Rectal smooth muscle tissue (tissue), 1 donor: ENCODE results near the gene ZNF501.

ENCODE experiments used
- H3K27ac ChIP-seq: one replicate; pipeline ENCODE4 v1.7.0; 2013; ENCODE audit warnings: low read depth, low read length, inconsistent platforms
- H3K27me3 ChIP-seq: one replicate; pipeline ENCODE4 v1.7.0; 2013; ENCODE audit warnings: low read length; ENCODE audit not compliant: control insufficient read depth, insufficient read depth
- H3K36me3 ChIP-seq: one replicate; pipeline ENCODE4 v1.7.0; 2013; ENCODE audit warnings: low read length; ENCODE audit not compliant: control insufficient read depth, insufficient read depth
- H3K4me1 ChIP-seq: one replicate; pipeline ENCODE4 v1.7.0; 2013; ENCODE audit warnings: low read length; ENCODE audit not compliant: control insufficient read depth, insufficient read depth
- H3K4me3 ChIP-seq: one replicate; pipeline ENCODE4 v1.7.0; 2013; ENCODE audit warnings: low read length
- H3K9ac ChIP-seq: one replicate; pipeline ENCODE4 v1.7.0; 2013; ENCODE audit warnings: low read length

ZNF501 gene

GRCh38 chr3:44729384-44729910 lies at the start of gene ZNF501:
TSS of gene ZNF501 (plus strand) at chr3:44729635. CDS start at chr3:44734422, 4,787 bp downstream.
- H3K36me3 ChIP-seq, result peaks cover 4% of the 10 kb centered on the region
- no peaks in the 10 kb centered on the region for H3K27me3 ChIP-seq
- peak within 1 kb of the TSS; percentile 80 for H3K9ac ChIP-seq
- H3K4me3 ChIP-seq, result peak within 1 kb of the TSS; percentile 94
- H3K27ac ChIP-seq, result peak within 1 kb of the TSS; percentile 52
- no peaks in the 10 kb centered on the region for H3K4me1 ChIP-seq

- Histone ChIP-seq H3K4me1 (no peaks in the 10 kb centered on the region), H3K36me3 (peaks cover 3% of the 10 kb centered on the region), H3K4me3 (no peak overlapping the region), H3K27me3 (no peaks in the 10 kb centered on the region), H3K27ac (no peak overlapping the region), H3K9ac (no peak overlapping the region)
These were observed 48.4 kb upstream of the ZNF501 start for GRCh38 chr3:44680921-44681455.

- no peak overlapping the region for H3K4me3 ChIP-seq
- H3K9ac ChIP-seq, result no peak overlapping the region
- no peaks in the 10 kb centered on the region for H3K27me3 ChIP-seq
- H3K36me3 ChIP-seq, result peaks cover 3% of the 10 kb centered on the region
- no peak overlapping the region for H3K27ac ChIP-seq
- H3K4me1 ChIP-seq, result no peaks in the 10 kb centered on the region
These were observed 47.1 kb upstream of the ZNF501 start for GRCh38 chr3:44682182-44682896.

GRCh38 chr3:44685128-44685800 lies 44.2 kb upstream of the ZNF501 start:
- H3K4me1 ChIP-seq, result no peaks in the 10 kb centered on the region
- H3K27me3 ChIP-seq, result no peaks in the 10 kb centered on the region
- no peak overlapping the region for H3K27ac ChIP-seq
- no peak overlapping the region for H3K9ac ChIP-seq
- H3K4me3 ChIP-seq, result peak overlapping the region; percentile 70
- H3K36me3 ChIP-seq, result peaks cover 3% of the 10 kb centered on the region

GRCh38 chr3:44687898-44688297 lies 41.5 kb upstream of the ZNF501 start:
- H3K36me3 ChIP-seq, result peaks cover 3% of the 10 kb centered on the region
- H3K27ac ChIP-seq, result no peak overlapping the region
- H3K4me1 ChIP-seq, result no peaks in the 10 kb centered on the region
- no peaks in the 10 kb centered on the region for H3K27me3 ChIP-seq
- H3K4me3 ChIP-seq, result no peak overlapping the region
- H3K9ac ChIP-seq, result no peak overlapping the region

- Histone ChIP-seq H3K4me1 (no peaks in the 10 kb centered on the region), H3K9ac (peak within 1 kb of the TSS; percentile 81), H3K36me3 (no peaks in the 10 kb centered on the region), H3K4me3 (peak within 1 kb of the TSS; percentile 95), H3K27me3 (no peaks in the 10 kb centered on the region), H3K27ac (peak within 1 kb of the TSS; percentile 63)
These were observed 16.9 kb upstream of the ZNF501 start, which contains the start of gene ZNF502 for GRCh38 chr3:44712455-44713075. TSS of gene ZNF502 (plus strand) at chr3:44712660. CDS start at chr3:44720262, 7,602 bp downstream.

- H3K4me3 ChIP-seq, result no peak overlapping the region
- H3K36me3 ChIP-seq, result peaks cover 28% of the 10 kb centered on the region
- no peak overlapping the region for H3K9ac ChIP-seq
These were observed 8.0 kb upstream of the ZNF501 start for GRCh38 chr3:44721231-44722102.

GRCh38 chr3:44722103-44722401 lies 7.4 kb upstream of the ZNF501 start:
- no peak overlapping the region for H3K9ac ChIP-seq
- no peaks in the 10 kb centered on the region for H3K27me3 ChIP-seq
- no peak overlapping the region for H3K27ac ChIP-seq
- H3K4me1 ChIP-seq, result no peaks in the 10 kb centered on the region
- H3K4me3 ChIP-seq, result no peak overlapping the region
- peaks cover 28% of the 10 kb centered on the region for H3K36me3 ChIP-seq

More at GRCh38 chr3:44721231-44722102, 8.0 kb upstream of the ZNF501 start:
- H3K27ac ChIP-seq, result no peak overlapping the region
- H3K27me3 ChIP-seq, result no peaks in the 10 kb centered on the region
- no peaks in the 10 kb centered on the region for H3K4me1 ChIP-seq

GRCh38 chr3:44734646-44735168 lies 5.3 kb downstream of the ZNF501 start:
- H3K27me3 ChIP-seq, result no peaks in the 10 kb centered on the region
- no peak overlapping the region for H3K27ac ChIP-seq
- H3K4me1 ChIP-seq, result no peaks in the 10 kb centered on the region
- H3K9ac ChIP-seq, result no peak overlapping the region
- H3K36me3 ChIP-seq, result peaks cover 10% of the 10 kb centered on the region
- H3K4me3 ChIP-seq, result no peak overlapping the region

GRCh38 chr3:44761101-44761423 lies 31.6 kb downstream of the ZNF501 start:
- no peaks in the 10 kb centered on the region for H3K36me3 ChIP-seq
- peak overlapping the region; percentile 69 for H3K27ac ChIP-seq
- H3K9ac ChIP-seq, result peak overlapping the region; percentile 83
- no peaks in the 10 kb centered on the region for H3K4me1 ChIP-seq
- H3K27me3 ChIP-seq, result no peaks in the 10 kb centered on the region
- H3K4me3 ChIP-seq, result peak overlapping the region; percentile 96

GRCh38 chr3:44761424-44762169 lies 32.2 kb downstream of the ZNF501 start, which contains the start of the genes KIAA1143 and KIF15:
TSS of gene KIAA1143 (minus strand) at chr3:44761619. CDS start at chr3:44761602, 17 bp downstream.
TSS of gene KIF15 (plus strand) at chr3:44761794. CDS start at chr3:44761866, 72 bp downstream.
- Histone ChIP-seq H3K36me3 (no peaks in the 10 kb centered on the region), H3K27me3 (no peaks in the 10 kb centered on the region)

More at GRCh38 chr3:44761424-44762169, 32.2 kb downstream of the ZNF501 start, which contains the start of the genes KIAA1143 and KIF15:
- Histone ChIP-seq H3K4me3 (peak within 1 kb of the TSS; percentile 96), H3K4me1 (no peaks in the 10 kb centered on the region), H3K27ac (peak within 1 kb of the TSS; percentile 69), H3K9ac (peak within 1 kb of the TSS; percentile 83)
